Activated naive CD4-positive, alpha-beta T cell treated with anti-CD3 and anti-CD28 coated beads, Interleukin-2, amount 50 U/mL, for 16 hours (primary cell): ENCODE results near the gene CWF19L1.

Experiments used
- DNase-seq: peaks from one replicate; pipeline ENCODE4 v3.0.0-alpha.2; 2020

Gene CWF19L1

DNA sequence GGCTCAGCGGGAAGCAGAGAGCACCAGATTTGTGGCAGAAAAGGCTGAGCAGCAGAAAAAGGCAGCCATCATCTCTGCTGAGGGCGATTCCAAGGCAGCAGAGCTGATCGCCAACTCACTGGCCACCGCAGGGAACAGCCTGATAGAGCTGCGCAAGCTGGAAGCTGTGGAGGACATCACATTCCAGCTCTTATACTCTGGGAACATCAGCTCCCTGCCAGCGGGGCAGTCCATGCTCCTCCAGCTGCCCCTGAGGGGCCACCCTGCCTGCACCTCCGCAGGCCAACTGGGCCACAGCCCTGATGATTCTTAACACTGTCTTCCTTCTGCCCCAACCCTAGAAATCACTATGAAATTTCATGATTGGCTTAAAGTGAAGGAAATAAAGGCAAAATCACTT lies 18.6 kb downstream of the CWF19L1 start:
- no peak for DNase-seq

DNA sequence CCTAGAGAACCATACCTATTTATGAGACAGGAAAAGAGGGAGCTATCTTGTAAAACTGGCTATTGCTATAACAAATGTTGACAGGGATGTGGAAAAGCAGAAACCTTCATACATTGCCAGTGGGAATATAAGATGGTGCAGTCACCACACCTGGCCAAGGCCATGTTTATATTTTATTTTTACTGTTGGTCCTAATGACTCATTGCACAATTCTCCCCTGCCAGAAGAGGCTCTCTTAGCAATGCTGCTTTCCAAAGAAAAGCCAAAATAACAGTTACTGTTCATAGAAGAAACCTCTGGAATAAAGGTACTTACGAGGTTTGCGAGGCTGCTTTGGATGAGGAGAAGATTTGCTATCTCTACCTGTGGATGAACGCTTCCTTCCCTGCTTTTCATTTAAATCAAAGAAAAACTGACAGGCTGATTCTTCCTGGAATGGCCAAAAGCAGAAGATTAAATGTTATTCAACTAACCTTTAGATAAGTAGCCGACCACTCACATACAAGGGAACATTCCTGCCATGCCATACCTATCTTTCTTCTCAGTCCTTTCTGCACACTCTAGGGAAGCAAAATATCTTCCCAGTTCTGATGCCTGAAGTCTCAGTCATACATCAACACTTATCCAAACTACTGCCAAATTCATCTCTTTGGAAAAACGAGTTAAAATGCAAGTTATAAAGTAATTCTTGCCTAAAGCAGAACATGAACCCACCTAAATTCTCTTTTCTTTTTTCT lies 21.8 kb downstream of the CWF19L1 start:
- DNase-seq = no peak

DNA sequence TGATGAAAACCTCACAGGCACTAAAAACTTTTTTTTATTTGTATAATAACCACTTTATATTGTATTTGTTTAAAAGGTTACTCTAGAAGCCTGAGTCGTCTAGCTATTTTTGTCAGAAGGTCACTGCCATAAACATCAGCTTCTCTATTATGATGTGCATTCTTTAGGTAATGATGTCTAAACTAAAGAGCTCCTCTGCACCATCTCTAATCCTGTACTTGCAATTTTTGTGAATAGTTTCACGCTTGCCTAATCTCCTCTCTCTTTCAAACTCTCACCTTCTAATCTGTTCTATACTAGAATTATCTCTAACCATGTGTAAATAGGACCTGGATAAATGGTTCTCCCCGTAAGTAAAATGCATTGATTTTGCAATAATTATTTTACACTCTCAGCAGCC lies 27.6 kb downstream of the CWF19L1 start:
- no peak for DNase-seq

DNA sequence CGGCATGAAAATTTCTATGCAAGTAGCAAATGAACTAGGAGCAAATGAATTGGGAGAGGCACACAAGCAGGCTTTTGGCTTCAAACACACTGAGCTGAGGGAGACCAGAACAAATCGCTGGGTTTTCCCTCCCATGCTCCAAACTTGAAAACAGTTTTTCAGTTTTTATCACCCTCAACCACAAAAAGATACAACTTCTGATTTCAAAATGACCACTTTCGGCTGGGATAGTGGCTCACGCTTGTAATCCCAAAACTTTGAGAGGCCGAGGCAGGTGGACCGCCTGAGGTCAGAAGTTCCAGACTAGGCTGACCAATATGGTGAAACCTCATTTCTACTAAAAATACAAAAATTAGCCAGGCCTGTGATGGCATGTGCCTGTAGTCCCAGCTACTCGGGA lies 29.0 kb downstream of the CWF19L1 start:
- no peak for DNase-seq

DNA sequence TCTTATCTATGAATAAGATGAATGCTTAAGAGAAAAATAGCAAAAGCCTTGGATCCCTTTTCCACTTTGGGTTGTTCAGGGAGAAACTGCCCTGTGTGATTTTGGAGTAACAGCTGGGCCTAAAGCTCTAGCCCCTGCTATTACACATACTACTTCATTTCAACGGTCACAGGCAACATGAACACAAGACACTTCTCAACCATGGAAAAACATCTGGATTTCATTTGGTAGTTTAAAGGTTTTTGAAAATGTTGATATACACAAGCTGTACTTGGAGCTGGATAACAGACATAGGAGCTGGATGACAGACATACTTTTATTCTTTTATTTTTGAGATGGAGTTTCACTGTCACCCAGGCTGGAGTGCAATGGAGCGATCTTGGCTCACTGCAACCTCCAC lies 35.3 kb downstream of the CWF19L1 start:
- no peak for DNase-seq

DNA sequence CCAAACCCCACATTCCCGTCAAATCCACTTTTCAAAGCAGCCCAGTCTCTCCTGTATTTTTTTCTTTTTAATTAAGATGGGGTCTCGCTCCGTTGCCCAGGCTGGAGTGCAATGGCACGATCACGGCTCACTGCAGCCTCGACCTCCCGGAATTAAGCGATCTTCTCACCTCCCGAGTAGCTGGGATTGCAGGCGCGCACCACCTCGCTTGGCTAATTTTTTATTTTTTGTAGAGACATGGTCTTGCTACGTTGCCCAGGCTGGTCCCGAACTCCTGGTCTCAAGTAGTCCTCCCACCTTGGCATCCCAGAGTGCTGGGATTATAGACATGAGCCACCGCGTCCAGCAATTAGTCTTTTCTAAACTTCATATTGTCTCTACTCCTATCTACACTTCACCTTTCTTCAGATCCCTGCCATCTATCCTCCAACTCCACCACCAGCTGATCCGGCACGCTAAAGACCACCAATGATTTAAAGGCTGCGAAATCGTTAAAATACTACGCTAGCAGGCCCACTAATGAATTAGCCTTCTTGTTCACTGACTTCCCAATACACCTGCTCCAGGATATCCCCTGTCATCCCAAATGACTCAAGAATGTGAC lies 37.5 kb downstream of the CWF19L1 start:
- DNase-seq = no peak

DNA sequence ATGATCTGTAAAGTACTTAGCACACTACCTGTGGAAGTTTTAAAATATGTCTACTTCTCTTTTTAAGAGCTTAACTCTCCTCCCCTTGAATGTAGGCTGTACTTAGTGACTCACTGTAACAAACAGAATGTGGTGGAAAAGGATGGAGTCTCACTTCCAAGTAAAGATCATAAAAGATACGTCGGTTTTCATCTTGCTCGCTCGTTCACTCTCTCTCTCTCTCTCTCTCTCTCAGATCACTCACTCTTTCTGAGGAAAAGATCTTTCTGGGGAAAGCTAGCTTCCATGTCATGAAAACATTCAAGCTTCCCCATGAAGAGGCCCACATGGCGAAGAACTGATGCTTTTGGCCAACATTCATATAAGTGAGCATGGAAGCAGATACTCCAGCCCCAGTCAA lies 43.6 kb downstream of the CWF19L1 start:
- no peak for DNase-seq

DNA sequence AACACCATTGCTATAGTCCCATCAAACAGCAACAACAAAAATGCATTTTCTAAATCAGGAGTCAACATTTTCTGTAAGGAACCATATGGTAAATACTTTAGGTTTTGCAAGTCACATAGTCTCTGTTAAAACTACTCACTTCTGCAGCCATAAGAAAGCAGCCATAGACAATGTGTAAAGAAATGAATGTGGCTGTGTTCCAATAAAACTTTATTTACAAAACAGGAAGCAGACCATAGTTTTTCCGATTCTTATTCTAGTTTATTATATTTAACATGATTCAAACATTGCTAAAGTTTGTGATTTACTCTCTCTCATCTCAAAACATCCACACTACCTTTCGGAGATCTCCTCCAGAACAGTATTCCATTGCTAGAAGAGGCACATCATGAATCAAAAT lies 44.9 kb downstream of the CWF19L1 start:
- no peak for DNase-seq

DNA sequence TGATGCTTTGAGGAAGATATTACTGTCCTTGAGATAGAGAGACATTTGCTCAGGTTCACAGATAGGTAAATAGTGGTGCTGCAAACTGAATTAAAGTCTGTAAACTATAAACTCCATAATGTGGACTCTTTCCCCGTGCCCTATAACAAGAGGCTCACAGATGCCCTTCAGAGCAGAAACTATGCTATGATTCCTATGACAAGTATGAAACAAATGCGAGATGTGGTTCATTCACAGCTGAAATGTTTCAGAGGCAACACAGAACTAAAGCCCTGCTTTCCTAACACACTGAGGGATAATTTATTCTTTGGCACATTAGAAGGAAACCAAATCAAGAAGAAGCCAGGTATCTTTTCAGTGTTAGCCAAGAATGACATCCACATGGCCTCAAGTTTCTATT lies 51.4 kb downstream of the CWF19L1 start:
- DNase-seq = no peak

DNA sequence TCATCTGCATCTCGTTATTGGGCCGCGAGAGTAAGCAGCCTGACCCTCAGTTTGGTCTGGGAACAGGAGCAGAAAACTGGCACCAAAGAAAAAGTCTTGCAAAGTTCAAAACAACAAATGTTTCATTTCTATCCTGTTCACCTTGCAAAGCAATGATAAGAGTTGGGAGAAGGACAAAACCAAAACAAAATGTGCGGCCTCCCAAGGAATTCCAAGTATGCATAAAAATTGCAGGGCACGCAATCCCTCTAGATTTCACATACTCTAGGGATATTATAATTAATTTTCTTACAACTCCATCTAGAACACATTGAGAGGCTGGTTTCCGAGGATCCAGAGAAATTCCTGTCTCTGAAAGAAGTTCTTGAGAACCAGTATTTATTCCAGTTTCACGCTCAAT lies 58.1 kb downstream of the CWF19L1 start:
- no peak for DNase-seq

DNA sequence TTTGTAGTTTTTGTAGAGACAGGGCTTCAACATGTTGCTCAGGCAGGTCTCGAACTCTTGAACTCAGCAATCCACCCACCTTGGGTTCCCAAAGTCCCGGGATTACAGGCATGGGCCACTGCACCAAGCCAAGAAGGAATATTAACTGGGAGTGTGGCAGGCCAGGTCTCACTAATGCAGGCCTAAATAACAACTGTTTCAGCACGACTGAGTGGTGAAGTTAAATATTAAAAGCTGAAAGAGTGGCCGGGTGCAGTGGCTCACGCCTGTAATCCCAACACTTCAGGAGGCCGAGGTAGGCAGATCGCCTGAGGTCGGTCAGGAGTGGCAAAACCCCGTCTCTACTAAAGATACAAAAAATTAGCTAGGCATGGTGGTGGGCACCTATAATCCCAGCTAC lies 59.2 kb downstream of the CWF19L1 start:
- no peak for DNase-seq

DNA sequence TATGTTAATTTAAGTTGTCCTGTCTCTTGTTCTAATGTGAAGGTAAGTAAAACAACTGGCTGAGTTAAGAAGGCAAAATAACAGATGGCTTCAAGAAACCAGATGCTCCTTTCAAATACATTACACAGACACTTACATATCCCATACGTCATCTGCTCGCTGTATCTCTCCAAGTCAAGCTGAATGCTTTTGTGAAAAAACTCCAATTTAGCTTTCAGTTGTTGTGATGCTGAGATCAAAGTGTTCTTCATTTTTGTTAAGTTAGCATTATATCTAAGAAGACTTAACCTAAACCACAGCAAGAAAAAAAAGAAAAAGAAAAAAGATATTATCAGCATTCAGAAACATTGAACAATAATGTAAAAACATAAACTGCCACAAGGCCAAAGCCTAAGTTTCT lies 63.1 kb downstream of the CWF19L1 start:
- no peak for DNase-seq

DNA sequence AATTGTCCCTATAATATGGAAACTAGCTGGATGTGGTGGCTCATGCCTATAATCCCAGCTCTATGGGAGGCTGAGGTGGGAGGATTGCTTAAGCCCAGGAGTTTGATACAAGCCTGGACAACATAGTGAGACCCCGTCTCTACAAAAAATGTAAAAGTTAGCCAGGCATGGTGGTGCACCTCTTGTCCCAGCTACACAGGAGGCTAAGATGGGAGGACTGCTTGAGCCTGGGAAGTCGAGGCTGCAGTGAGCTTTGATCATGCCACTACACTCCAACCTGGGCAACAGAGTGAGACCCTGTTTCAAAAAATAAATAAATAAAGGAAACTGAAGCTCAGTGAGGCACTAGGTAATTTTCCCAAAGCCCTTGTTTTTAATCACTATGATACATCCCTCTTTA lies 65.9 kb downstream of the CWF19L1 start:
- no peak for DNase-seq

DNA sequence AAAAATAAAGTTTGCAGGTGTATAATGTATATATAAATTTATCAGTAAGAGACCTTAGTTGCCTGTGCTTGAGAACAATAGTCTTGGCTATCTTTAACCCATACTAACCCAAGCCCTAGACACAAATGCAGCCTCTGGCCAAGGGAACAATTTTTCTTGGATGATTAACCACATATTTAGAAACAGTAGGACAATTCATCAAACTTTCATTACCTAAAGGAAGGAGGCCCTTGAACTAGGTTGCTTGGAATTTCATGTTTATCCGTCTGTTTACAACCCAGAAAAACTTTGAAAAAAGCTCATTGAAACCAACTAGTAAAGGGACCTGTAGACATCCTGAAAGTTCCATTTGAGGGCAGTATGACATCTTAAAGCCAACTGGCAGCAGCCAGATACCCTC lies 72.7 kb downstream of the CWF19L1 start:
- DNase-seq = no peak

DNA sequence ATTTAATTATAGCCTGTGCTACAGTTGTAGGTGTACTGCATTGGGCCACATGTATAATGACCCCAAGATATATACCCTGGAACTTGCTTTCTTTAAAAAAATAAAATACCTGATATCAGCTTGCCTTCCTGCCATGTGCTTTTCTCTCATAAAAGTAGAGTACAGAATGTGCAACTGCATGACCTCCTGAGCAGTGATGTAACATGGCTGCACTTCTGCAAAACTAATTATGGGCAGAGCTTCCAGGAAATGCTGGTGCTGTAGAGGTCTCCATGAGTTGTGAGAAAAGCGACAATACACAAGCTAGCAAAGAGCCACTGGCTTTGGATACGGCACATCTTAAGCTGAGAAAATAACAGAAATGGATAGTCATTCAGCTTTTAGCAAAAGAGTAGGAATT lies 75.1 kb downstream of the CWF19L1 start:
- no peak for DNase-seq

DNA sequence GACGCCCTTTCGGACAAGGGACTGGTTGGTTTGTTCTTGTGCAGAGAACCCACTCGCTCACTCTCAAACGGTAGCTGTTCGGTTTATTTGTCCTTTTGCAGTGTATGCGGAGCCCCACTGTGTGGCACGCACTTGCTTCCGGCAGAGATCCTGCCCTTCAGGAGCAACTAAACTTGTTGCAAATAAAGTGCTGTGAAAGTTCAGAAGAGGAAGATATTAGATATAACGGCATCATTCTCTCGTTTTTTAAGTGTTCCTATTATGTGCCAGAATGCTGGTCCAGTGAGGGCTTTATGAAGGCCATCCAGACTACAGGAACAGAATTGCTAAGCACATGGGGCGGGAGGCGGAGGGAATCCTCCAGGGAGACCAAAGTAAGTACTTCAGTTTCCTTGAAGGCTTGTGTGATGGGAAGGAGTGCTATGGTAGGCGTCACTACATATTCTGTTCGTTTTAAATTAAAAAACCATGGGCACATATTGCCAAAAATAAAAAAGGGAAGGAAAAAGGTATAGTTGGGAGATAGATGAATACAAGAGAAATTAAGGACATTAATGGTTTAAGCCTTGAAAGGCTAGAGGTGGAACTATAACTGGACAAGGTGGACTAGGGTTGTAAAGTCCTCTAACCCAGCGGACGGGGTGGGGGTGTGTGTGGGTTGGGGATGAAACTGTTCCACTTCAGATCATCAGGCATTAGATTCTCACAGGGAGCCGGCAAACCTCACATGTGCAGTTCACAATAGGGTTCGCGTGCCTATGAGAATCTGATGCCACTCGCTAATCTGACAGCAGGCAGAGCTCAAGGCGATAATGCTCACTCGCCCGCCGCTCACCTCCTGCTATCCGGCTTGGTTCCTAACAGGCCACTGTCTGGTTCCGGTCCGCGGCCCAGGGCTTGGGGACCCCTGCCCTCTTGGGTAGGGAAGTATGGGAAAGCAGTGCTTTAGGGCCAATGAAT lies 80.9 kb downstream of the CWF19L1 start:
- peak; percentile 37 for DNase-seq

DNA sequence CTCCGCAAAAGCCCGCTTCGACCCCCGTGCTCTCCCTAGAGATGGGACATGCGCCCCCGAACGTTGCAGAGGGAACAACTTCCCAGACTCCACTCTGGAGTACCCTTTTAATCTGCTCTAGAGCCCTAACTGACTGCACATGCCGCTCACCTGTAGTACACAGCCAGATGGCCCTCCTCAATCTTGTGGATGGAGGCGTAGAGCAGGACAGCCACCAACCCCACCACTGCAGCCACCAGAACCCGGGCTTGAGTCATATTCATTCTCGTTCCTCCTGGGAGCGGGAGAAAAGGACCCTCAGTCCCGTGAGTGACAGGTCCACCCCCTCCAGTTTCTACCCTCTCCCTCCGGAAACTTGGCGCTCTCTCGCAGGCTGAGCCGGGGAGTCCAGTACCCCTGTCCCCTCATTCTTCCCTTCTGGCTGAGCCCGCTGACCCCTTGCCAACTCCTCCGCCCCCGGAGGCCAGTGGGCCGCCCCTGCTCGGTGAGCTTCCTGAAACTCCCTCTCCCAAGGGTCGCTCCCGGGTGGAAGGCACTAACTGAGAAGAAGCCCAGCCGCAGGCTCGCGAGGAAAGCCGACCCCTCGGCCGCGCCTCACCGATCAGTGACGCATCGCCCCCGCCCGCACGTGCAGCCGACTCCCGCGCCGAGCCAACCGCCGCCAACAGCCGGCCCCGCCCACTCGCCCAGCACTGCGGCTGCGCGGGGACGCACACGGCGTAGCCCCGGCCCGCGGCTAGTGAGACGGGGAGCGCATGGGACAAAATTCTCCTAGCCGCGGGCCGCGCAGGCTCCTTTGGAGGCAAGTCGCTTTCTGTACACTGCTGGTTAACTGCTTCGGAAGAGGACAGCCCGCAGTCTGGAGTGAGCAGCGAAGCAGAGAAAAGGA lies 81.8 kb downstream of the CWF19L1 start, which contains the start of gene ERLIN1:
ERLIN1 (minus strand) TSS at position 666 of the 889 bp plus-strand sequence; CDS start at position 263, 403 bp downstream.
- peak; percentile 98 for DNase-seq

DNA sequence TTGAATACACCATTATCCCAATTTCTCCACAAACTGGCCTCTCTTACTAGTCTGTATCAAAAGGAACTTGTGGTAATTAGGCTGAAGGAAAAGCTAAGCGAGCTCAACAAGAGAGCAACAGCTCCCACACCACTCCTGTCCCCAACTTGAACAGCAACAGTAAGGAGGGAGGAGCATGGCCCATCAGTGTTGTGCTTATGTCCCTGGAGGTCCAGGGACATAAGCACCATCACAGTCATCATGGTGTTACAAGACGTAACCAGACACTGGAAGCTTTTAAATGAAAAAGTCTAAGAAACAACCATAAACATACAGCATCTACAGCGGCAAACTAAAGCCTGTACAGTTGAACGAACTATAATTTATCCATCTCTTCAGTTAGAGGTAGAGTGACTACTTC lies 82.6 kb downstream of the CWF19L1 start:
- DNase-seq = no peak

DNA sequence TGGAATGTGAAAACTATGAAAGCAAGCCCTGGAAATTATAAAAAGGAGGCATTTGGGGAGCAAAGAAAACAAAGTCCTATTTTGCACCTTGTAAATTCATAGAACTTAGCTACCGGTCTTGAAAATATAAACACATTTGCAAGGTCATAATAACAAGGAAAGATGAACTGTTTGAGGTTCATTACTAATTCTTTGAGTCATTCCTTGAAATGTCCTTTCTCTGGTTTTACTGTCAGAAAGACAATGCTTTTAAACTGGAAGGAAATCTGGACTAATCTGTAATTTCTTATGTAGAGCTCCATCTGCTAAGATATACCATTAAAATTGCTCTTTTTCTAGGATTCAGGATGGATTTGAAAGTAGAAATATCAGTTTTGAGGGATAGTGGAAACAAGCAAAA lies 83.0 kb downstream of the CWF19L1 start:
- no peak for DNase-seq

DNA sequence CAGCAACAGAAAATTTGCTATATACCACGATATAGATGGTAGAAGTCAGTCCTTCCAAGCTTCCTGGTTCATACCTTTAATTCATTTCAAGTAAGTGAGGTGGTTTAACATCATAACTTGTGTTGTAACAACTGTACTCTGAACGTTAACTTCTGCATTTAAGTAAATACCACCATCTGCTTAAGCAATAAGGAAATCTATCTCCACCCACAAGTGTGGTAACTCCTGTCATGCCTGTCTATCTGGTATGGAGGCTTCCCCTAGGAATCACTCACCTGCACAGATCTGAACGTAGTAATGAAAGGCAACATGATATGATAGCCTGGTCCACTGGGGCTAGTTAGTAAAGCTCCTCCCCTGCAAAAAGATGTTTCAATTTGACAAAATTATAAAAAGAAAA lies 84.0 kb downstream of the CWF19L1 start:
- no peak for DNase-seq

DNA sequence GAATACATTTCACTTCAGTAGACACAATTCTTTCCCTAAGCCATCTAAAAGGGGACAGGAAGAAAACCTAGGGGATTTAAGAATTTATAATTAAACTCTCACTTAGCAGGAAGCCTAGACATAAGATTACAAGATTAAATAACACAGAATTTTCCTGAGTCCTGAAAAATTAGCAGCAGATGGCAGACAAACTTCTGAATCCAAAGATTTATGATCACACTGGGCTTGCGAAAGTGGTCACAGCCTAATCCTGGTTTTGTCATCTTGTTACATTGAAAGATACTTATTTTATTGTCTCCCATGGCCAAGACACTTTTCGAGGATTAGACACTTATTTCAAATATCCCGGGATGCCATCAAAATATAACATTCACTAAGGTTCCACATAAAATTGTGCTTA lies 84.5 kb downstream of the CWF19L1 start:
- DNase-seq = no peak
